PC-9 (cell line): ENCODE data around the gene ASIC1. TPM values are rescaled to one million over a fixed set of nuclear protein-coding genes. Genes with fewer than 3 reads are reported as not detected.
A peak's percentile ranks its signal among the peaks of the same experiment; 100 is the strongest.

Source experiments
- BruUV-seq: library from RNA; stranded (reverse); fragments of 400-500 nt; replicated peaks from 2 replicates; lab custom pipeline; 2021; lab: Mats Ljungman, UMichigan
- CTCF ChIA-PET: fragments of 300-600 bp; sonication (Branson Sonifier 250); formaldehyde crosslinking; loops from one replicate; lab custom pipeline; 2022; ENCODE audit warnings: antibody characterized with exemption; lab: Charles Lee
- POLR2A ChIA-PET: fragments of 300-600 bp; sonication (Branson Sonifier 250); formaldehyde crosslinking; loops from one replicate; lab custom pipeline; 2022; ENCODE audit warnings: antibody characterized with exemption; ENCODE audit not compliant: unreplicated experiment; lab: Charles Lee
- DNase-seq, 2 experiments: peaks; one replicate each; pipeline versions ENCODE4 v3.0.0 to v3.0.0-alpha.2; 2015 to 2022; ENCODE audit warnings: mixed read lengths in 1 of 2
- H2AFZ ChIP-seq: fragments of 200-600 bp; sonication (generic); 2 replicates; pipeline ENCODE4 v1.8.1; 2017; ENCODE audit warnings: antibody characterized with exemption
- H3F3A ChIP-seq: fragments of 200-600 bp; sonication (generic); 2 replicates; pipeline ENCODE4 v1.8.1; 2017; ENCODE audit warnings: antibody characterized with exemption, mild to moderate bottlenecking, low read depth; ENCODE audit not compliant: insufficient read depth
- H3K27ac ChIP-seq: fragments of 200-600 bp; sonication (generic); 2 replicates; pipeline ENCODE4 v1.6.1; 2016; ENCODE audit warnings: mixed run types
- H3K27me3 ChIP-seq: fragments of 200-600 bp; sonication (generic); 2 replicates; pipeline ENCODE4 v1.6.1; 2016; ENCODE audit warnings: low read depth, mixed run types; ENCODE audit not compliant: insufficient read depth
- H3K36me3 ChIP-seq: fragments of 200-600 bp; sonication (generic); 2 replicates; pipeline ENCODE4 v1.6.1; 2016; ENCODE audit warnings: low read depth, mixed run types
- H3K4me1 ChIP-seq: fragments of 200-600 bp; sonication (generic); replicated peaks from 2 replicates; pipeline ENCODE4 v1.6.1; 2016; ENCODE audit warnings: mixed run types; ENCODE audit not compliant: insufficient read depth
- H3K4me2 ChIP-seq: fragments of 200-600 bp; sonication (generic); 2 replicates; pipeline ENCODE4 v1.6.1; 2017; ENCODE audit warnings: mixed run types
- H3K4me3 ChIP-seq: fragments of 200-600 bp; sonication (generic); 2 replicates; pipeline ENCODE4 v1.6.1; 2016; ENCODE audit warnings: mixed run types
- H3K79me2 ChIP-seq: fragments of 200-600 bp; sonication (generic); 2 replicates; pipeline ENCODE4 v1.6.1; 2017; ENCODE audit warnings: low read depth, mixed run types
- H3K9me2 ChIP-seq: fragments of 200-600 bp; sonication (generic); 2 replicates; pipeline ENCODE4 v1.8.1; 2017; ENCODE audit warnings: mild to moderate bottlenecking; ENCODE audit not compliant: insufficient read depth
- H3K9me3 ChIP-seq: fragments of 200-600 bp; sonication (generic); 2 replicates; pipeline ENCODE4 v1.8.1; 2016; ENCODE audit warnings: low read depth; ENCODE audit not compliant: insufficient read depth
- H4K20me1 ChIP-seq: fragments of 200-600 bp; sonication (generic); 2 replicates; pipeline ENCODE4 v1.8.1; 2017; ENCODE audit not compliant: insufficient read depth
- CTCF ChIP-seq: fragments of 200-600 bp; sonication (generic); conservative IDR thresholded peaks from 2 replicates; pipeline ENCODE4 v1.6.1; 2017; ENCODE audit warnings: mixed run types, antibody characterized with exemption, mild to moderate bottlenecking, moderate library complexity
- EZH2 ChIP-seq: fragments of 200-600 bp; sonication (generic); IDR thresholded peaks from 2 replicates; pipeline ENCODE4 v1.8.0; 2017; ENCODE audit warnings: antibody characterized with exemption, low read depth
- intact Hi-C: fragments of 100-400 bp; cut with micrococcal nuclease; formaldehyde crosslinking; loops from one replicate; pipeline ENCODE4 v1.10.0; 2022; ENCODE audit not compliant: unreplicated experiment
- total RNA-seq: library from RNA; stranded (reverse); gene quantifications from 2 replicates; pipeline ENCODE4 v1.2.3, GENCODE V29; 2021

Gene ASIC1
- total RNA-seq, 1 experiment from 2014 or later: 3.5 TPM

- no peaks in the 10 kb centered on the region for H3K9me2 ChIP-seq
- peaks cover 28% of the 10 kb centered on the region for H3F3A ChIP-seq
- no peak for DNase-seq
- no peaks in the 10 kb centered on the region; the same call in 1 of the 2 replicates for H4K20me1 ChIP-seq
- H3K27ac ChIP-seq: peak overlapping the region; percentile 0; the same call in 1 of the 2 replicates
- POLR2A ChIA-PET: interaction anchor here (0.6 kb wide), 1 partner anchor 268 kb away, joined by 24 read pairs; no protein-coding TSS in a partner anchor
- intact Hi-C loops: loop anchor here (1.0 to 10.0 kb wide), 3 partner anchors 87 to 317 kb away; partner anchors contain the start of gene LARP4
- H2AFZ ChIP-seq: no peak overlapping the region
- H3K9me3 ChIP-seq: no peaks in the 10 kb centered on the region
- no peak for TF ChIP-seq CTCF
- TF ChIP-seq EZH2: no peak
- H3K4me3 ChIP-seq: no peak overlapping the region
- H3K4me2 ChIP-seq: peak overlapping the region; percentile 21; the same call in 1 of the 2 replicates
- H3K36me3 ChIP-seq: peaks cover 19% of the 10 kb centered on the region
- H3K4me1 ChIP-seq: peaks cover 32% of the 10 kb centered on the region
- CTCF ChIA-PET: interaction anchor here (0.6 to 1.7 kb wide), 4 partner anchors 16 to 995 kb away, joined by 3 to 5 read pairs (median 4); partner anchors contain the start of genes COX14 and GPD1
- H3K27me3 ChIP-seq: no peaks in the 10 kb centered on the region
- no TSS peak for BruUV-seq
- peaks cover 12% of the 10 kb centered on the region for H3K79me2 ChIP-seq
These were observed 30.6 kb downstream of the ASIC1 start for GRCh38 chr12:50087995-50088394.

- peaks cover 12% of the 10 kb centered on the region for H3K79me2 ChIP-seq
- H3K4me2 ChIP-seq: peak overlapping the region; percentile 29; the same call in 1 of the 2 replicates
- H3K36me3 ChIP-seq: peaks cover 19% of the 10 kb centered on the region
- peak; percentile 50 to 77 for DNase-seq
- H3K4me3 ChIP-seq: no peak overlapping the region
- H3K27ac ChIP-seq: peak overlapping the region; percentile 0; the same call in 1 of the 2 replicates
- BruUV-seq: no TSS peak
- TF ChIP-seq CTCF (peak; percentile 87), EZH2 (no peak)
- peaks cover 28% of the 10 kb centered on the region for H3F3A ChIP-seq
- H2AFZ ChIP-seq: no peak overlapping the region
- POLR2A ChIA-PET: no interaction called here
- intact Hi-C loops: loop anchor here (1.0 to 10.0 kb wide), 3 partner anchors 87 to 316 kb away; partner anchors contain the start of gene LARP4
- no peaks in the 10 kb centered on the region for H3K27me3 ChIP-seq
- H3K9me2 ChIP-seq: no peaks in the 10 kb centered on the region
- H3K9me3 ChIP-seq: no peaks in the 10 kb centered on the region
- H4K20me1 ChIP-seq: no peaks in the 10 kb centered on the region; the same call in 1 of the 2 replicates
- H3K4me1 ChIP-seq: peaks cover 26% of the 10 kb centered on the region
- CTCF ChIA-PET: interaction anchor here (0.6 to 1.5 kb wide), 4 partner anchors 21 to 1016 kb away, joined by 3 to 6 read pairs (median 4); no protein-coding TSS in a partner anchor
These were observed 31.4 kb downstream of the ASIC1 start for GRCh38 chr12:50088577-50089335.

GRCh38 chr12:50089730-50090129 lies 32.3 kb downstream of the ASIC1 start:
- Histone ChIP-seq H3F3A (peaks cover 28% of the 10 kb centered on the region), H3K4me2 (no peak overlapping the region; the same call in 1 of the 2 replicates), H3K36me3 (peaks cover 19% of the 10 kb centered on the region), H3K4me1 (peaks cover 20% of the 10 kb centered on the region), H3K79me2 (peaks cover 7% of the 10 kb centered on the region), H3K27me3 (no peaks in the 10 kb centered on the region), H3K4me3 (no peak overlapping the region), H2AFZ (no peak overlapping the region), H3K9me3 (no peaks in the 10 kb centered on the region), H3K9me2 (no peaks in the 10 kb centered on the region), H4K20me1 (no peaks in the 10 kb centered on the region; the same call in 1 of the 2 replicates), H3K27ac (no peak overlapping the region)
- BruUV-seq: no TSS peak
- intact Hi-C loops: loop anchor here (10.0 kb wide), 1 partner anchor 315 kb away; the partner anchor contains the start of gene LARP4
- DNase-seq: no peak
- POLR2A ChIA-PET: interaction anchor here (0.6 to 0.7 kb wide), 3 partner anchors 20 to 100 kb away, joined by 3 to 5 read pairs (median 4); no protein-coding TSS in a partner anchor
- CTCF ChIA-PET: interaction anchor here (1.5 kb wide), 1 partner anchor 20 kb away, joined by 5 read pairs; no protein-coding TSS in a partner anchor
- TF ChIP-seq CTCF (no peak), EZH2 (no peak)
